H9 (cell line): ENCODE results near the gene S100A3. TPM values are rescaled to one million over a fixed set of nuclear protein-coding genes. Genes with fewer than 3 reads are reported as not detected.

Experiments
- DNase-seq: peaks from one replicate; pipeline ENCODE4 v3.0.0-alpha.2; 2017
- H2AFZ ChIP-seq: one replicate; pipeline ENCODE4 v1.6.1; 2013; ENCODE audit warnings: mild to moderate bottlenecking, low read length, control low read depth, moderate library complexity
- H2AK5ac ChIP-seq: 2 replicates; pipeline ENCODE4 v1.6.1; 2013; ENCODE audit warnings: low read length, control low read depth, mixed read lengths; ENCODE audit not compliant: insufficient read length
- H2BK120ac ChIP-seq: one replicate; pipeline ENCODE4 v1.6.1; 2013; ENCODE audit warnings: low read depth, mild to moderate bottlenecking, low read length, control low read depth, inconsistent platforms; ENCODE audit not compliant: poor library complexity, severe bottlenecking
- H2BK12ac ChIP-seq: 2 replicates; pipeline ENCODE4 v1.6.1; 2013; ENCODE audit warnings: low read length, control low read depth, mixed read lengths, low read depth; ENCODE audit not compliant: insufficient read length
- H2BK15ac ChIP-seq: 2 replicates; pipeline ENCODE4 v1.6.1; 2013; ENCODE audit warnings: low read depth, low read length, control low read depth
- H2BK20ac ChIP-seq: one replicate; pipeline ENCODE4 v1.6.1; 2013; ENCODE audit warnings: low read depth, mild to moderate bottlenecking, low read length, control low read depth, inconsistent platforms; ENCODE audit not compliant: poor library complexity, severe bottlenecking
- H2BK5ac ChIP-seq: 2 replicates; pipeline ENCODE4 v1.6.1; 2013; ENCODE audit warnings: low read length, control low read depth, mixed read lengths; ENCODE audit not compliant: insufficient read length
- H3K14ac ChIP-seq: 2 replicates; pipeline ENCODE4 v1.6.1; 2013; ENCODE audit warnings: low read length, control low read depth; ENCODE audit not compliant: insufficient read depth
- H3K18ac ChIP-seq: 2 replicates; pipeline ENCODE4 v1.6.1; 2013; ENCODE audit warnings: low read depth, mild to moderate bottlenecking, mixed read lengths, low read length, control low read depth; ENCODE audit not compliant: insufficient read length
- H3K23ac ChIP-seq: 2 replicates; pipeline ENCODE4 v1.6.1; 2013; ENCODE audit warnings: low read length, control low read depth, mixed read lengths, low read depth; ENCODE audit not compliant: insufficient read length
- H3K23me2 ChIP-seq: 2 replicates; pipeline ENCODE4 v1.6.1; 2013; ENCODE audit warnings: low read depth, mild to moderate bottlenecking, mixed read lengths, low read length, control low read depth; ENCODE audit not compliant: insufficient read length, poor library complexity, severe bottlenecking
- H3K27ac ChIP-seq: 2 replicates; pipeline ENCODE4 v1.5.1; 2013; ENCODE audit warnings: low read length, control low read depth, mixed read lengths, low read depth; ENCODE audit not compliant: insufficient read length
- H3K27me3 ChIP-seq: 2 replicates; pipeline ENCODE4 v1.6.1; 2013; ENCODE audit warnings: low read length, control low read depth, inconsistent platforms; ENCODE audit not compliant: insufficient read depth
- H3K4ac ChIP-seq: 2 replicates; pipeline ENCODE4 v1.6.1; 2013; ENCODE audit warnings: low read depth, mild to moderate bottlenecking, control low read depth, inconsistent platforms, low read length, moderate library complexity
- H3K4me1 ChIP-seq: 2 replicates; pipeline ENCODE4 v1.6.1; 2013; ENCODE audit warnings: low read length, control low read depth, inconsistent platforms; ENCODE audit not compliant: insufficient read depth
- H3K4me2 ChIP-seq: 2 replicates; pipeline ENCODE4 v1.6.1; 2013; ENCODE audit warnings: low read length, control low read depth, mixed read lengths; ENCODE audit not compliant: insufficient read length, insufficient read depth
- H3K56ac ChIP-seq: 2 replicates; pipeline ENCODE4 v1.6.1; 2013; ENCODE audit warnings: low read depth, mild to moderate bottlenecking, mixed read lengths, low read length, control low read depth; ENCODE audit not compliant: insufficient read length
- H3K79me1 ChIP-seq: 2 replicates; pipeline ENCODE4 v1.6.1; 2013; ENCODE audit warnings: low read depth, mild to moderate bottlenecking, moderate library complexity, low read length, control low read depth, inconsistent platforms; ENCODE audit not compliant: insufficient read depth, poor library complexity, severe bottlenecking
- H3K79me2 ChIP-seq: 2 replicates; pipeline ENCODE4 v1.6.1; 2013; ENCODE audit warnings: low read length, control low read depth, inconsistent platforms; ENCODE audit not compliant: insufficient read depth
- H3K9ac ChIP-seq: 2 replicates; pipeline ENCODE4 v1.6.1; 2013; ENCODE audit warnings: low read length, control low read depth, mixed read lengths; ENCODE audit not compliant: insufficient read length; ENCODE audit errors: extremely low read depth
- H3K9me3 ChIP-seq: one replicate; pipeline ENCODE4 v1.6.1; 2013; ENCODE audit warnings: low read depth, low read length, inconsistent platforms; ENCODE audit not compliant: control insufficient read depth
- H3T11ph ChIP-seq: one replicate; pipeline ENCODE4 v1.6.1; 2013; ENCODE audit warnings: mild to moderate bottlenecking, low read length, control low read depth, inconsistent platforms
- H4K20me1 ChIP-seq: one replicate; pipeline ENCODE4 v1.6.1; 2013; ENCODE audit not compliant: control insufficient read depth, insufficient read length, insufficient read depth
- H4K5ac ChIP-seq: 2 replicates; pipeline ENCODE4 v1.6.1; 2013; ENCODE audit warnings: low read depth, mild to moderate bottlenecking, mixed read lengths, low read length, control low read depth; ENCODE audit not compliant: insufficient read length
- H4K8ac ChIP-seq: replicated peaks from 2 replicates; pipeline ENCODE4 v1.6.1; 2013; ENCODE audit warnings: low read length, control low read depth, mixed read lengths, low read depth; ENCODE audit not compliant: insufficient read length
- H4K91ac ChIP-seq: 2 replicates; pipeline ENCODE4 v1.6.1; 2013; ENCODE audit warnings: low read depth, mild to moderate bottlenecking, moderate library complexity, mixed read lengths, low read length, control low read depth; ENCODE audit not compliant: insufficient read length
- H3K27ac Mint-ChIP-seq, 3 experiments: 2 replicates in 2 of 3; 3 replicates in 1 of 3; pipeline ENCODE4 v1.8.0; 2020 to 2021; ENCODE audit warnings: mixed read lengths in 3 of 3, mild to moderate bottlenecking in 1 of 3, moderate library complexity in 1 of 3
- H3K27me3 Mint-ChIP-seq: 2 replicates; pipeline ENCODE4 v1.8.0; 2021; ENCODE audit warnings: low read depth, mild to moderate bottlenecking, moderate library complexity, mixed read lengths
- H3K36me3 Mint-ChIP-seq, 3 experiments: 2 replicates in 2 of 3; 3 replicates in 1 of 3; pipeline ENCODE4 v1.8.0; 2020 to 2021; ENCODE audit warnings: low read depth in 3 of 3, mixed read lengths in 3 of 3; ENCODE audit not compliant: insufficient read depth in 1 of 3
- H3K4me1 Mint-ChIP-seq, 2 experiments: 2 replicates each; pipeline ENCODE4 v1.8.0; 2020; ENCODE audit warnings: mixed read lengths in 2 of 2
- H3K4me3 Mint-ChIP-seq, 2 experiments: 2 replicates in 1 of 2; 3 replicates in 1 of 2; pipeline ENCODE4 v1.8.0; 2020 to 2021; ENCODE audit warnings: mild to moderate bottlenecking in 2 of 2, mixed read lengths in 2 of 2, moderate library complexity in 1 of 2
- H3K9me3 Mint-ChIP-seq, 2 experiments: 2 replicates in 1 of 2; 3 replicates in 1 of 2; pipeline ENCODE4 v1.8.0; 2020; ENCODE audit warnings: mild to moderate bottlenecking in 2 of 2, mixed read lengths in 2 of 2, moderate library complexity in 1 of 2
- CTCF ChIP-seq: fragments of 200-600 bp; sonication (generic); conservative IDR thresholded peaks from 3 replicates; pipeline ENCODE4 v1.8.0; 2021; ENCODE audit warnings: antibody characterized with exemption, mild to moderate bottlenecking
- WGBS: extraction: QIAGEN DNeasy Blood & Tissue Kit; methylation state at CpG from one replicate; pipeline ENCODE4 v1.1.7; 2013; ENCODE audit warnings: missing lambda C conversion rate, low lambda C conversion rate, mixed read lengths; ENCODE audit not compliant: insufficient read length; ENCODE audit errors: extremely low coverage; 5-methylcytosine and 5-hydroxymethylcytosine counted together
- total RNA-seq: library from RNA; stranded (reverse); gene quantifications from 2 replicates; pipeline ENCODE4 v1.2.1, GENCODE V29; 2021

The S100A3 gene
- total RNA-seq, 1 experiment from 2014 or later = not detected

DNA sequence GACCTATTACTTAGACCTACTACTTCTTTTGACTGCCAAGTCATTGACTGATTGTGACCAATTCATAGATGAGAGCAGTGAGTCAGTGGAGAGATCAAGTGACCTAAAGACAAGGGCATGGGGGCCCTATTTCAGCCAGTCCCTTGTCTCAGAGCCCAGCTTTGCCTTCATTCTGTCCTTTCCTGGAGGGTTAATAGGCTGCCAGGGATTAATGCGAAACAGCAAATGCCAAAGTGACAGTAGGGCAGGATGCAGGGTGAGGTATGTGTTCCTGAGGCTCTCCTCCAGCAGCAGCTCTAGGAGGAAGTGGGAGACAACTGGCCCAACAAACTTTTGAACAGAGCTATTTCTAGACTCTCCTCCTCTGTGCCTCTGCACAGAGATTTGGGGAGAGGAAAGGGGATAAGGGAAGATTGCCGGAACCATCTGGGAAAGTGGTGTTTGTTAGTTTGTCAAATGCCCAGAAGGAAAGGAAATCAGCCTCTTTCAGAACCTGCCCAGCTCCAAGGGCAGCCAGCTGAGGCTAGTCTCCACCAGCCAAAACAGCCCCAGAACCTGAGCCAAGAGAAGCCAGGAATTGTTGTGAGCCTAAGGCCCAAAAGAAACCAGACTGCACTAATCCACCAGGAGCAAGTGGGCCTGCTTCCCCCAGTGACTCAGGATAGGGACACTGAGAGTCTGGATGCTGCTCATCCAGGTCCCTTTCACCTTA is 4.9 kb upstream of the S100A3 start:
- H3K79me1 ChIP-seq = no peaks in the 10 kb centered on the region
- Mint-ChIP-seq H3K27me3 (no peaks in the 10 kb centered on the region; the same call in 1 of the 2 replicates), H3K9me3 (no peaks in the 10 kb centered on the region), H3K27ac (no peak overlapping the region), H3K4me3 (no peak overlapping the region), H3K4me1 (peaks cover 14 to 26% of the 10 kb centered on the region in 2 experiments), H3K36me3 (no peaks in the 10 kb centered on the region)
- no peak overlapping the region for H4K8ac ChIP-seq
- H2BK12ac ChIP-seq = no peak overlapping the region
- no peak overlapping the region for H3T11ph ChIP-seq
- no peaks in the 10 kb centered on the region for H3K79me2 ChIP-seq
- no peaks in the 10 kb centered on the region for H3K23me2 ChIP-seq
- no peak overlapping the region for H2BK20ac ChIP-seq
- H4K91ac ChIP-seq = no peak overlapping the region
- peak; percentile 16 for DNase-seq
- no CpG with 5 or more reads among the region's 2 CpGs for WGBS
- no peak overlapping the region for H2BK15ac ChIP-seq
- H4K5ac ChIP-seq = no peak overlapping the region
- H3K56ac ChIP-seq = no peak overlapping the region
- no peaks in the 10 kb centered on the region for H3K4me1 ChIP-seq
- H2AK5ac ChIP-seq = no peak overlapping the region
- H2AFZ ChIP-seq = no peak overlapping the region
- H3K9me3 ChIP-seq = no peaks in the 10 kb centered on the region
- no peak overlapping the region for H3K14ac ChIP-seq
- no peak for TF ChIP-seq CTCF
- H3K4me2 ChIP-seq = no peak overlapping the region
- H3K9ac ChIP-seq = no peak overlapping the region
- no peak overlapping the region for H2BK5ac ChIP-seq
- no peak overlapping the region for H3K23ac ChIP-seq
- H3K18ac ChIP-seq = no peak overlapping the region
- no peak overlapping the region for H3K4ac ChIP-seq
- no peaks in the 10 kb centered on the region for H3K27me3 ChIP-seq
- H2BK120ac ChIP-seq = no peak overlapping the region
- no peaks in the 10 kb centered on the region for H4K20me1 ChIP-seq
- no peak overlapping the region for H3K27ac ChIP-seq
